ENCODE measurements around the gene AIP. TPM values are rescaled to one million over a fixed set of nuclear protein-coding genes. Genes with fewer than 3 reads are reported as not detected.
"Not testable (repeated sequence)": the region's sequence is repeated elsewhere in the genome, so short reads cannot be mapped to it uniquely, and the experiment has no call there.

The AIP gene
- total RNA-seq, 1 experiment from 2014 or later: 87.8 TPM

DNA sequence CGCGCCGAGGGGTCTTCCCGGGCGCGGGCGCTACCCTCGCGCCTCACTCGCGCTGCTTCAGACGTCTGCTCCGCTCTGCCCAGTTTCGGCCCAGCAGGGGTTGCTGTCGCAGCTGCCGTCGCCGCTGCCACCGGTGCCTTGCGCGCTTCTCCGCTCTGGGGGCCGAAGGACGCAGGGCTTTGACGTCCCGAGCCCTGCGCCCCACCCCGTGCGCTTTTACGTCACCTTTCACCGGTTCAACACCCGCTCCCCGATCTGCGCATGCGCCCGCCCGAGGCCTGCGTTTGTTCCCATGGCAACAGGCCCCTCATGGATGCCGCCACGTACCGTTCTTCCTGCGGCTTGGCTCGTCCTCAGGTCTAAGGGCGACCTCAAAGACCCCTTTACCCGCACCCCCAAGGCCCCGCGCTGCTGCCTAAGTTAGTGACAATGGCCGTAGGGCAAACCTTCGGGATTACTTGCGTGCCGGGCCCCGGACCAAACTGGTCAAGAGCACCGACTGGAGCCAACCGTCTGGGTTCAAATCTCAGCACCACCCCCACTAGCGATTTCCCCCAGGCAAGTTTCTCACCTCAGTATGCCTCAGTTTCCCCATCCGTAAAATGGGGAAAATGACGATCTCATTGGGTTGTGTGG is 25.8 kb downstream of the AIP start:
- Histone ChIP-seq H3K4me3 (ENCODE audit: low read depth in 2 of 2, low read length in 2 of 2) (peak overlapping the region; percentile 68 to 82), H3K9me3 (ENCODE audit: control insufficient read depth, insufficient read depth, low read depth, low read length) (no peaks in the 10 kb centered on the region), H3K27ac (ENCODE audit: low read length) (peak overlapping the region; percentile 86), H3K36me3 (ENCODE audit: control insufficient read depth, insufficient read depth, low read length) (no peaks in the 10 kb centered on the region; the same call in 1 of the 2 replicates), H3K27me3 (ENCODE audit: control insufficient read depth, insufficient read depth, low read length) (no peaks in the 10 kb centered on the region), H3K4me1 (ENCODE audit: control insufficient read depth, insufficient read depth, low read length) (peaks cover 25% of the 10 kb centered on the region)
- ChIA-PET POLR2A (interaction anchor here (0.6 kb wide), 2 partner anchors 83 to 1967 kb away, joined by 3 to 4 read pairs; no protein-coding TSS in a partner anchor), CTCF (interaction anchor here (0.7 to 0.9 kb wide), 2 partner anchors 68 to 116 kb away, joined by 3 read pairs; no protein-coding TSS in a partner anchor)
- in situ Hi-C loops (cut with HindIII; ENCODE audit: low pct_unique_long_range_greater_than_20kb, low sequenced_read_pairs): no loop called here
- ATAC-seq: peak; percentile 60
- intact Hi-C loops (cut with micrococcal nuclease; ENCODE audit: unreplicated experiment): loop anchor here (5.0 kb wide), 1 partner anchor 96 kb away; no protein-coding TSS in a partner anchor
- DNase-seq (ENCODE audit: low read depth, low spot score): peak; percentile 81
- no TSS peak for BruUV-seq (replicated peaks)
- TF ChIP-seq POLR2AphosphoS5 (IDR thresholded peaks at IDR 0.05; ENCODE audit: low read depth, low read length) (peak; percentile 78), SIN3A (IDR thresholded peaks at IDR 0.05; ENCODE audit: borderline replicate concordance, insufficient read depth, low read depth, low read length) (peak; percentile 96; the same call in 1 of the 2 replicates), TCF7L2 (IDR thresholded peaks at IDR 0.05; ENCODE audit: low read depth, low read length) (0 out of 2 replicates have a peak, but pooled peaks have one; percentile 51)
- TF ChIP-seq, protein P1, sequence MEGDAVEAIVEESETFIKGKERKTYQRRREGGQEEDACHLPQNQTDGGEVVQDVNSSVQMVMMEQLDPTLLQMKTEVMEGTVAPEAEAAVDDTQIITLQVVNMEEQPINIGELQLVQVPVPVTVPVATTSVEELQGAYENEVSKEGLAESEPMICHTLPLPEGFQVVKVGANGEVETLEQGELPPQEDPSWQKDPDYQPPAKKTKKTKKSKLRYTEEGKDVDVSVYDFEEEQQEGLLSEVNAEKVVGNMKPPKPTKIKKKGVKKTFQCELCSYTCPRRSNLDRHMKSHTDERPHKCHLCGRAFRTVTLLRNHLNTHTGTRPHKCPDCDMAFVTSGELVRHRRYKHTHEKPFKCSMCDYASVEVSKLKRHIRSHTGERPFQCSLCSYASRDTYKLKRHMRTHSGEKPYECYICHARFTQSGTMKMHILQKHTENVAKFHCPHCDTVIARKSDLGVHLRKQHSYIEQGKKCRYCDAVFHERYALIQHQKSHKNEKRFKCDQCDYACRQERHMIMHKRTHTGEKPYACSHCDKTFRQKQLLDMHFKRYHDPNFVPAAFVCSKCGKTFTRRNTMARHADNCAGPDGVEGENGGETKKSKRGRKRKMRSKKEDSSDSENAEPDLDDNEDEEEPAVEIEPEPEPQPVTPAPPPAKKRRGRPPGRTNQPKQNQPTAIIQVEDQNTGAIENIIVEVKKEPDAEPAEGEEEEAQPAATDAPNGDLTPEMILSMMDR (IDR thresholded peaks at IDR 0.05): no peak
- TF ChIP-seq, protein P2, sequence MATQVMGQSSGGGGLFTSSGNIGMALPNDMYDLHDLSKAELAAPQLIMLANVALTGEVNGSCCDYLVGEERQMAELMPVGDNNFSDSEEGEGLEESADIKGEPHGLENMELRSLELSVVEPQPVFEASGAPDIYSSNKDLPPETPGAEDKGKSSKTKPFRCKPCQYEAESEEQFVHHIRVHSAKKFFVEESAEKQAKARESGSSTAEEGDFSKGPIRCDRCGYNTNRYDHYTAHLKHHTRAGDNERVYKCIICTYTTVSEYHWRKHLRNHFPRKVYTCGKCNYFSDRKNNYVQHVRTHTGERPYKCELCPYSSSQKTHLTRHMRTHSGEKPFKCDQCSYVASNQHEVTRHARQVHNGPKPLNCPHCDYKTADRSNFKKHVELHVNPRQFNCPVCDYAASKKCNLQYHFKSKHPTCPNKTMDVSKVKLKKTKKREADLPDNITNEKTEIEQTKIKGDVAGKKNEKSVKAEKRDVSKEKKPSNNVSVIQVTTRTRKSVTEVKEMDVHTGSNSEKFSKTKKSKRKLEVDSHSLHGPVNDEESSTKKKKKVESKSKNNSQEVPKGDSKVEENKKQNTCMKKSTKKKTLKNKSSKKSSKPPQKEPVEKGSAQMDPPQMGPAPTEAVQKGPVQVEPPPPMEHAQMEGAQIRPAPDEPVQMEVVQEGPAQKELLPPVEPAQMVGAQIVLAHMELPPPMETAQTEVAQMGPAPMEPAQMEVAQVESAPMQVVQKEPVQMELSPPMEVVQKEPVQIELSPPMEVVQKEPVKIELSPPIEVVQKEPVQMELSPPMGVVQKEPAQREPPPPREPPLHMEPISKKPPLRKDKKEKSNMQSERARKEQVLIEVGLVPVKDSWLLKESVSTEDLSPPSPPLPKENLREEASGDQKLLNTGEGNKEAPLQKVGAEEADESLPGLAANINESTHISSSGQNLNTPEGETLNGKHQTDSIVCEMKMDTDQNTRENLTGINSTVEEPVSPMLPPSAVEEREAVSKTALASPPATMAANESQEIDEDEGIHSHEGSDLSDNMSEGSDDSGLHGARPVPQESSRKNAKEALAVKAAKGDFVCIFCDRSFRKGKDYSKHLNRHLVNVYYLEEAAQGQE (IDR thresholded peaks at IDR 0.05; ENCODE audit: insufficient read depth in 1 of 2, low read depth in 2 of 2, low read length in 1 of 2): no peak

DNA sequence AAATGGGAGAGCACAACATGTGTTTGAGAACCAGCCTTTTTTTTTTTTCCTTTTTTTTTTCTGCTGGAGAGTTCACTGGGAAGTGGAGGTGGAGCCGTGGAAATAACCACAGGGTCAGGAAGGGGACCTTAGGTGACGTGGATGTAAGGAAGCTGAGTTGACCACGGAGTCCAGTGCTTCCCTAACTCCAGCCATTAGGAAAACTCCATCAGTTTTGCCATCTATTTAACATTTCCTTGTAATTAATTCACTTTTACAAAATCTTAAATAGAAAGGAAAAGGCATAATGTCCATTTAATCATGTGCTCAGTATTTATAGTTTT is 27.2 kb downstream of the AIP start:
- in situ Hi-C loops (cut with HindIII; ENCODE audit: low pct_unique_long_range_greater_than_20kb, low sequenced_read_pairs) (no loop called here), intact Hi-C loops (cut with micrococcal nuclease; ENCODE audit: unreplicated experiment) (no loop called here)
- TF ChIP-seq POLR2AphosphoS5 (IDR thresholded peaks at IDR 0.05; ENCODE audit: low read depth, low read length): no peak
- TF ChIP-seq, protein P1 (IDR thresholded peaks at IDR 0.05): no peak
- TF ChIP-seq TCF7L2 (IDR thresholded peaks at IDR 0.05; ENCODE audit: low read depth, low read length): no peak
- TF ChIP-seq, protein P2 (IDR thresholded peaks at IDR 0.05; ENCODE audit: insufficient read depth in 1 of 2, low read depth in 2 of 2, low read length in 1 of 2): no peak
- TF ChIP-seq SIN3A (IDR thresholded peaks at IDR 0.05; ENCODE audit: borderline replicate concordance, insufficient read depth, low read depth, low read length): no peak
- no TSS peak for BruUV-seq (replicated peaks)
- no peak overlapping the region for H3K4me3 ChIP-seq (ENCODE audit: low read depth in 2 of 2, low read length in 2 of 2)
- ChIA-PET CTCF (no interaction called here), POLR2A (no interaction called here)
- no peak for DNase-seq (ENCODE audit: low read depth, low spot score)
- H3K36me3 ChIP-seq (ENCODE audit: control insufficient read depth, insufficient read depth, low read length): no peaks in the 10 kb centered on the region
- ATAC-seq: no peak
- no peaks in the 10 kb centered on the region for H3K9me3 ChIP-seq (ENCODE audit: control insufficient read depth, insufficient read depth, low read depth, low read length)
- no peaks in the 10 kb centered on the region for H3K27me3 ChIP-seq (ENCODE audit: control insufficient read depth, insufficient read depth, low read length)
- no peak overlapping the region for H3K27ac ChIP-seq (ENCODE audit: low read length)
- peaks cover 23% of the 10 kb centered on the region for H3K4me1 ChIP-seq (ENCODE audit: control insufficient read depth, insufficient read depth, low read length)

GRCh38 chr11:67511558-67511957 is 28.7 kb downstream of the AIP start:
- BruUV-seq (replicated peaks); DNase-seq (ENCODE audit: low read depth, low spot score); H3K9me3 ChIP-seq (ENCODE audit: control insufficient read depth, insufficient read depth, low read depth, low read length); POLR2A ChIA-PET; H3K4me3 ChIP-seq (ENCODE audit: low read depth in 2 of 2, low read length in 2 of 2); in situ Hi-C loops (cut with HindIII; ENCODE audit: low pct_unique_long_range_greater_than_20kb, low sequenced_read_pairs); H3K36me3 ChIP-seq (ENCODE audit: control insufficient read depth, insufficient read depth, low read length); H3K27ac ChIP-seq (ENCODE audit: low read length); ATAC-seq; intact Hi-C loops (cut with micrococcal nuclease; ENCODE audit: unreplicated experiment); CTCF ChIA-PET; H3K27me3 ChIP-seq (ENCODE audit: control insufficient read depth, insufficient read depth, low read length); H3K4me1 ChIP-seq (ENCODE audit: control insufficient read depth, insufficient read depth, low read length): not testable (repeated sequence)

Measured in Panc1 (cell line).